BLaER1 (cell line): ENCODE data around the gene TPM4.
A peak's percentile ranks its signal among the peaks of the same experiment; 100 is the strongest.
"Not testable (repeated sequence)": the region's sequence is repeated elsewhere in the genome, so short reads cannot be mapped to it uniquely, and the experiment has no call there.

Experiments used
- H3K27ac ChIP-seq: shearing (Covaris generic); formaldehyde crosslinking; 2 replicates; pipeline ENCODE4 v1.8.1; 2022
- H3K27me3 ChIP-seq: shearing (Covaris generic); formaldehyde crosslinking; 2 replicates; pipeline ENCODE4 v1.8.1; 2022
- H3K36me3 ChIP-seq: shearing (Covaris generic); formaldehyde crosslinking; 2 replicates; pipeline ENCODE4 v1.8.1; 2022
- H3K4me1 ChIP-seq: shearing (Covaris generic); formaldehyde crosslinking; 2 replicates; pipeline ENCODE4 v1.8.1; 2022
- H3K4me2 ChIP-seq: shearing (Covaris generic); formaldehyde crosslinking; 2 replicates; pipeline ENCODE4 v1.8.1; 2022
- H3K4me3 ChIP-seq: shearing (Covaris generic); formaldehyde crosslinking; 2 replicates; pipeline ENCODE4 v1.8.1; 2022
- H3K9ac ChIP-seq: shearing (Covaris generic); formaldehyde crosslinking; 2 replicates; pipeline ENCODE4 v1.8.1; 2022
- H3K9me3 ChIP-seq: shearing (Covaris generic); formaldehyde crosslinking; 2 replicates; pipeline ENCODE4 v1.8.1; 2022
- H4K20me1 ChIP-seq: shearing (Covaris generic); formaldehyde crosslinking; 2 replicates; pipeline ENCODE4 v1.8.1; 2022
- Cebpa-rat ChIP-seq: shearing (Covaris generic); IDR thresholded peaks from 2 replicates; pipeline ENCODE4 v1.8.1; 2022

The TPM4 gene

GRCh38 chr19:16076154-16076957, at the start of gene TPM4:
Gene TPM4, plus strand, starts transcription at chr19:16076495. Its CDS starts 71 bp downstream, at chr19:16076566.
- H3K9ac ChIP-seq = peak within 1 kb of the TSS; percentile 99
- peaks cover 15% of the 10 kb centered on the region for H3K36me3 ChIP-seq
- peak within 1 kb of the TSS; percentile 90 for H3K4me2 ChIP-seq
- H3K27ac ChIP-seq = peak within 1 kb of the TSS; percentile 99
- TF ChIP-seq Cebpa-rat = no peak
- no peaks in the 10 kb centered on the region for H3K27me3 ChIP-seq
- peaks cover 24% of the 10 kb centered on the region for H4K20me1 ChIP-seq
- H3K4me3 ChIP-seq = peak within 1 kb of the TSS; percentile 97
- H3K9me3 ChIP-seq = no peaks in the 10 kb centered on the region
- H3K4me1 ChIP-seq = peaks cover 59% of the 10 kb centered on the region

DNA sequence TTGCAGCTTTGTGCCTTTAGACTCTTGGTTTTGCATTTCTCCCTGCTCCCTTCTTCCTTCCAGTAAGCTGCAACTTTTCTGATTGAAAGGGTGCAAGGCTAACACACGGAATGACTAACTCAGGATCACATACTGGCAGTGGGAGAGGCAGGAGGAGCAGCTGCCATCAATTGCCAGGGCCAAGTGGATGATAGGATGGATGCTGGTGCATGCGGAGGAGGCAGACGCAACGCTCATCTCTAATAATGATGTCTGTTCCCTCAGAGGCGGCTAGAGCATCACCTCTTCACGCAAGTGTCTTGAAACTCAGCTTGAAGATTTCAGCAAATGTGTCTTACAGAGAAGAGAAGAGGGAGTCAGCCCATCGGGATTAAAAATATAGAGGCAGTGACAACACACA, 49.5 kb upstream of the TPM4 start:
- Histone ChIP-seq H4K20me1 (no peaks in the 10 kb centered on the region), H3K9ac (no peak overlapping the region), H3K9me3 (no peaks in the 10 kb centered on the region), H3K36me3 (no peaks in the 10 kb centered on the region), H3K27me3 (no peaks in the 10 kb centered on the region), H3K27ac (no peak overlapping the region), H3K4me1 (peaks cover 8% of the 10 kb centered on the region; the same call in 1 of the 2 replicates), H3K4me2 (no peak overlapping the region), H3K4me3 (no peak overlapping the region)
- no peak for TF ChIP-seq Cebpa-rat

GRCh38 chr19:16027528-16027927, 48.8 kb upstream of the TPM4 start:
- no peak for TF ChIP-seq Cebpa-rat
- no peak overlapping the region for H3K4me2 ChIP-seq

DNA sequence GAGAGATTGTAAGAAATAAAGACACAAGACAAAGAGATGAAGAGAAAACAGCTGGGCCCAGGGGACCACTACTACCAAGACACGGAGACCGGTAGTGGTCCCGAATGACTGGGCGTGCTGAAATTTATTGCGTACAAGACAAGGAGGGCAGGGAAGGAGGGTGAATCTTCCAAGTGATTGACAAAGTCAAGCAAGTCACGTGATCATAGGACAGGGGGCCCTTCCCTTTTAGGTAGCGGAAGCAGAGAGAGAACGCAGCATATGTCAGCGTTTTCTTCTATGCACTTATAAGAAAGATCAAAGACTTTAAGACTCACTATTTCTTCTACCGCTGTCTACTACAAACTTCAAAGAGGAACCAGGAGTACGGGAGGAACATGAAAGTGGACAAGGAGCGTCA, 46.1 kb upstream of the TPM4 start:
- H3K27ac ChIP-seq, H3K4me2 ChIP-seq, H3K36me3 ChIP-seq, H3K4me1 ChIP-seq, H3K27me3 ChIP-seq, H3K4me3 ChIP-seq, H4K20me1 ChIP-seq, H3K9me3 ChIP-seq, H3K9ac ChIP-seq: not testable (repeated sequence)

More at GRCh38 chr19:16027528-16027927, 48.8 kb upstream of the TPM4 start:
- Histone ChIP-seq H3K4me1 (peaks cover 8% of the 10 kb centered on the region; the same call in 1 of the 2 replicates), H3K4me3 (no peak overlapping the region), H3K27me3 (no peaks in the 10 kb centered on the region), H3K9me3 (no peaks in the 10 kb centered on the region), H3K36me3 (no peaks in the 10 kb centered on the region), H3K27ac (no peak overlapping the region), H4K20me1 (no peaks in the 10 kb centered on the region), H3K9ac (no peak overlapping the region)

GRCh38 chr19:16030964-16031871, 45.1 kb upstream of the TPM4 start:
- H3K27me3 ChIP-seq = no peaks in the 10 kb centered on the region
- H4K20me1 ChIP-seq = no peaks in the 10 kb centered on the region
- H3K4me2 ChIP-seq = no peak overlapping the region
- H3K27ac ChIP-seq = no peak overlapping the region
- peaks cover 8% of the 10 kb centered on the region; the same call in 1 of the 2 replicates for H3K4me1 ChIP-seq
- H3K36me3 ChIP-seq = no peaks in the 10 kb centered on the region
- H3K9me3 ChIP-seq = no peaks in the 10 kb centered on the region
- H3K9ac ChIP-seq = no peak overlapping the region
- no peak for TF ChIP-seq Cebpa-rat
- H3K4me3 ChIP-seq = no peak overlapping the region

DNA sequence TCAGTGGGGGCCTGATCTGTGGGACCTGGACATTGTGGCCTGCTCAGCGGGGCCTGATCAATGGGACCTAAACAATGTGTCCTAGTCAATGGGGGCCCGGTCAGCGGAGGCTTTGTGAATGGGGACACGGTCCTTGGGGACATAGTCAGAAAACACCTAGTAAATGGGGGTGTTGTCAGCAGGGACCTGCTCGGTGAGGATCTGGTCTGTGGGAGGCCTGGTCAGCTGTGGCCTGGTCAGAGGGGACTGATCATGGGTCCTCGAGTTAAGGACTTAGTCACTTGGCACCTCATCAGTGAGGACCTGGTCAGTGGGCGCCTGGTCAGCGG, 44.5 kb upstream of the TPM4 start:
- H3K4me2 ChIP-seq = no peak overlapping the region

DNA sequence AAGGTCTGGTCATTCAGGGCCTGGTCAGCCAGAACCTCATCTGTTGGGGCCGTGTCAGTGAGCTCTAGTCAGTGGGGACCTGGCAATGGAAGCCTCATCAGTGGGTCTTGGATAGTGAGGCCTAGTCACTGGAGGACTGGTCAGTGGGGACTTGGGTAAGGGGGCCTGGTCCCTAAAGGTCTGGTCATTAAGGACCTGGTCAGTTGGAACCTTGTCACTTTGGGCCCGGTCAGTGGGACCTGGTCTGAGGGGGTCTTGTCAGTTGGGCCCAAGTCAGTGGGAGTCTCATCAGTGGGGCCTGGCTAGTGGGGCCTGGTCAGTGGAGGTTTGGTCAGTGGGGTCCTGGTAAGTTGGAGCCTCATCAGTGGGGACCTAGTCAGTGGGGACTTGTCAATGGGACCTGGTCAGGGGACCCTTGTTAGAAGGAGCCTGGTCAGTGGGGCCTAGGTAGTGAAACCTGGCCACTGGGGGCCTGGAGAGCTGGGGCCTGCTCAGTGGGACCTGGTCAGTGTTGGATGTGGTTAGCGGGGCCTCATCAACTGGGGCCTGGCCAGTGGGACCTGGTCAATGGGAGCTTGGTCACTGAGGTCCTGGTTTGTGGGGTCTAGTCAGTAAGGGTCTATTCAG, 43.7 kb upstream of the TPM4 start:
- no peak for TF ChIP-seq Cebpa-rat
- Histone ChIP-seq H4K20me1 (no peaks in the 10 kb centered on the region), H3K27ac (no peak overlapping the region), H3K4me3 (no peak overlapping the region), H3K27me3 (no peaks in the 10 kb centered on the region), H3K36me3 (no peaks in the 10 kb centered on the region), H3K9me3 (no peaks in the 10 kb centered on the region), H3K9ac (no peak overlapping the region), H3K4me2 (no peak overlapping the region), H3K4me1 (peaks cover 6% of the 10 kb centered on the region; the same call in 1 of the 2 replicates)

More for the DNA sequence above, 44.5 kb upstream of the TPM4 start:
- no peaks in the 10 kb centered on the region for H3K9me3 ChIP-seq
- H3K9ac ChIP-seq = no peak overlapping the region
- no peak for TF ChIP-seq Cebpa-rat
- no peak overlapping the region for H3K27ac ChIP-seq
- no peaks in the 10 kb centered on the region for H3K27me3 ChIP-seq
- H4K20me1 ChIP-seq = no peaks in the 10 kb centered on the region
- H3K36me3 ChIP-seq = no peaks in the 10 kb centered on the region
- peaks cover 8% of the 10 kb centered on the region; the same call in 1 of the 2 replicates for H3K4me1 ChIP-seq
- no peak overlapping the region for H3K4me3 ChIP-seq

GRCh38 chr19:16033136-16033530, 43.2 kb upstream of the TPM4 start:
- Histone ChIP-seq H4K20me1 (no peaks in the 10 kb centered on the region), H3K4me2 (no peak overlapping the region), H3K4me3 (no peak overlapping the region), H3K36me3 (no peaks in the 10 kb centered on the region), H3K27ac (no peak overlapping the region), H3K4me1 (0 out of 2 replicates have a peak, but pooled peaks cover 4% of the 10 kb centered on the region), H3K9me3 (no peaks in the 10 kb centered on the region), H3K9ac (no peak overlapping the region), H3K27me3 (no peaks in the 10 kb centered on the region)
- TF ChIP-seq Cebpa-rat = no peak

GRCh38 chr19:16033721-16034120, 42.6 kb upstream of the TPM4 start:
- Histone ChIP-seq H3K4me3 (no peak overlapping the region), H3K4me1 (0 out of 2 replicates have a peak, but pooled peaks cover 4% of the 10 kb centered on the region), H3K9ac (no peak overlapping the region), H3K4me2 (no peak overlapping the region), H3K27me3 (no peaks in the 10 kb centered on the region), H3K36me3 (no peaks in the 10 kb centered on the region), H3K9me3 (no peaks in the 10 kb centered on the region), H4K20me1 (no peaks in the 10 kb centered on the region), H3K27ac (no peak overlapping the region)
- TF ChIP-seq Cebpa-rat = no peak
